ENCODE data around the gene JARID2.
A peak's percentile ranks its signal among the peaks of the same experiment; 100 is the strongest.

JARID2 gene

DNA sequence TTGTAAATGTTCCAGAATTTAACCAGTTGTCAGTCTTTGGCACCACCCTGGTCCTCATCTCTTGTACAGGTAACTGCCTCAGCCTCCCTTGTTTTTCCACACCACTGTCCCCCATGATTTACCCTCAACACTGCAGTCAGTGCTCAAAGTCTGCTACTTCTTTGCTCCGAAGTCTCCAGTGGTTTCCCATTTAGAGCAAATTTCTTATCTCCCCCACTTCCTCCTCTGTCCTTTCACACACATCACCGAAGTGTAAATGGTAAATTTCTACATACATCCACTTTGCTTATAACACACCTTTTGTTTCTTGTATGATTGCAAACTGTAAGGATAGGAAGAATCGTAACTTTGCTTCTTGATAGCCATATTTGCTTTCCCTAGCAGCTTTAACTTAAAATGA is 115.3 kb downstream of the JARID2 start:
- no peak for DNase-seq

DNA sequence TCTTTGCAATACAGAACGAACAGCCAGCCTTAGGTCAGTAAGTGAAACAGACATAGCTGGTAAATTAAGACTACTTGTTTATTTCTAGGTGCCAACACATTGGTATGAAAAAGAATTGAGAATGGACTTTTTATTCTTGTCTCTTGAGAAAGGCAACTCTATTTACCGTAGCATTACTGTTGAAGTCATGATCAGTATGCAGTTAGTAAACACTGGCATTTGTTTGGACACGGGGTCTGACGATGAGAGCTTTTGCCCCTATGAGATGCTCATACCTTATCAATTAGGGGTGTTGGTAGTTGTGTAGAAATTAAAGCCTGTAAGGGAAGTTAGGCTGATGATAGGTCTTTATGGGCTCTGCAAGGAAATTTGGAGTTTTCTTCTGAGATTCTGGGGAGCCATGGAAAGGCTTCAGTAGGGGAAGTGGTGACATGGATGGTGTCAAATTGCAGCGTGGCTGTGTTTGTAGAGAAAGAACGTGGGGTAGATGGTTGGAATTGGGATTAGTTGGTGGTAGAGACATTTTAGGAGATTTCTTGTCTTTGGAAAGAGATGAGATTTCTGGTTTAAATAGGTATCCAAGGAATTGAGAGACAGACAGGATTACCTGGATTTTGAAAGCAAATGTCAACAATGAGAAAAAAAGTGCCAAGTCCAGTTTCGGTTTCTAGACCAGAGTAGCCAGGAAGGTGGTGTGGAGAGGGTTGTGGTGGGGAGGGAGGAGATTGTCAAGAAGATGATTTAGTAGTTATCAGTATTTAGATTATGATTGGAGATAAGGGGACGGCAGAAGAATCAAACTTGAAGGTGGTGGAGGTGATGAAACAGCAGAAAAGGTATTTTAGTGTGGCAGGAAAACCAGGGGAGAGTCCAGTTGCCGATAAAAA is 116.6 kb downstream of the JARID2 start:
- no peak for DNase-seq

DNA sequence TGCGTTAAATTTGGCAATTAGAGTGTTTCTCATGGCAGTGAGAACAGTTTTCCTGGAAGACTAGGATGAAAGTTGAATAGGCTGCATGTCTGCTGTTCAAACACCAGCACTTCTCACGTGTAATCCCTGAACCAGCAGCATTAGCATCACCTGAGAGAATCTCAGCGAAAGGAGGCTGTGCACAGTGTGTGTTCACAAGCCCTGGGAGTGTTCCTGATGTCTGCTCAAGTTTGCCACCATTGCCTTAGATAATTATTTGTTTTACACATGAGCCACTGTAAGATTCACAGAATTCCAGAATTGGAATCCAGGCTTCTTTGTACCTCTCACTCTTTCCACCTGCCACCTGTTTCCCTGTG is 117.3 kb downstream of the JARID2 start:
- no peak for DNase-seq

DNA sequence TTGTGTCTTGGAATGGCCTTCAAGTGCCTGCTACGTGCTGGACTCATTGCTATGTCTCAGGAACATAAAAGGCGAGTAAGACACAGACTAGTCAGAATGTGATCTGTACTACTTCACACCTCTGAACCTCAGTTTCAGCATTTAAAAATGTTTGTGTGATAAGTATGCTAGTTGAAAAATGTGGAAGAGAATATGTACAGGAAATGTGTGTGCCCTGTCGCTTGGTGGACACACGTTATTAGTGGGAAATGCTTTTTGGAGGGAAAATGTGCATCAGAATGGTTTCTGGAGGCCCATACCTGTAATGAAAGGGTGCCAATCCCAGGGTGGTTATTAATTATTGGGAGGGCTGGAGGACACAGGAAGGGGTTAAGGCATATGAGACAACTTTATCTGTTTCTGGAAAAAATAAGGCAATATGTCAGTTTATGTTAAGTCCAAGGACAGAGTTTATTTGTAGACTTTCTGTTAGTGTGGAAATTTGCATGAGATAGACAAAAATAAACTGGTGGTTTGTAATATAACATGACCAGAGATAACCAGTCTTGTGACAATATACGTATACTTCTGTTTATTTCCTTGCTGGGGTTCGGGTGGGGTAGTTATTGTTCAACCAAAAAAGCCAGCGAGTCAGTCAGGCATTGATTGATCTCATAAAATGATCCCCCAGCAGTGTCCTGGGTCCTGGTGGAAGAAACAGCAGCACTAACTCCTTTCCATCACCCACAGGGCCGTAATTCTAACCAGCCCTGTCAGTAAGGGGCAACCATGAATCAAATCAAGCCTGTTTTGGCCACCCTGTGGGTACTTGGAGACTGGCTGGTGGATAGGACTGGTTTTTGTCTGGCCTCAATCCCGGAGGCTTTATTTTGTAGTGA is 117.9 kb downstream of the JARID2 start:
- DNase-seq, result peak in 1 of 2 donors; percentile 31

DNA sequence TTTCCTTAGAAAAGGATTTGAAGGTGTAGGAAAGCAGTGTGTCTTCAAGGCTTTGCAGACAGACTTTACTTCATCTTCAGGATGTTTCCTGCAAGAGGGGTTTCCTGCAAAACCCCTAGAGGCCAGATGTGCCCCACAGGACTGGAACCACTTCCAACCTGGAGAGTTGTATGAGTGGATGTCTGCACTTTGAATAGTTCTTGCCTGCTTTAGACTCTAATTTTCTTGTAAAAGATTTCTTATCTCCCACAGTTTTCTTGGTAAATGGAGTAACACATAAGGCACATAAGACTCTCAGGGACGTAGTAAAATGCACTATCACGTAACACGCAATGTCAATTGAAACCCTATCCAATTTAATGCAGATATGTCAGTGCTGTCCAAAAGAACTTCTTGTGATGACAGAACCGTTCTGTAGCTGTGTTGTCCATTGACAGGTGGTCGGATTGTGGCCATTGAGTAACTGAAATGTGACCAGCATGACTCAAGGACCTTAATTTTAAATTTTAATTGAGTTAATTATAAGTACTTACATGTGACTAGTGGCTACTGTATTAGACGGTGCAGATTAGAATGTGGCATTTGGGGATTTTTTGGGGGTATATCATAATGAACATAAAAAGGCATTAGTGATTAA is 118.7 kb downstream of the JARID2 start:
- DNase-seq, result no peak

DNA sequence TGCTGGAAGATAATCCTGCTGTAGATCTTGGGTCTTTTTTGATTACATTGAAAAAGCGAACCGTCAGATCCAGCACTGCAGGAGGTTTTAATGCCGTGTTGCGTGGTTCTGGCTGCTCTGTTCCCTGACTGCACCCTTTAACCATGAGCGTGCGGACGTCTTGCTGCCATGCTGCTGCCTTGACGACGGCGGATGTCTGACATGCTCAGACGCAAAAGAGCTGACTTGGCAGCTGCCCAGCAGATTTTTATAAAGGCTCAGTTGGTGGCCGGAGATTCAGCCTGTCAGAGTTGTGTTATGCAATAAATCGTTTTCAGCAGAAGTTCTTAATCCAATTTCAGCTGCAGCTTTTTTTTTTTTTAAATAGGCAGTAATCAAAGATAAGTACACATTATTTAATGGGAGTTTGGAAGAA is 119.4 kb downstream of the JARID2 start:
- peak; percentile 51 to 66 for DNase-seq

DNA sequence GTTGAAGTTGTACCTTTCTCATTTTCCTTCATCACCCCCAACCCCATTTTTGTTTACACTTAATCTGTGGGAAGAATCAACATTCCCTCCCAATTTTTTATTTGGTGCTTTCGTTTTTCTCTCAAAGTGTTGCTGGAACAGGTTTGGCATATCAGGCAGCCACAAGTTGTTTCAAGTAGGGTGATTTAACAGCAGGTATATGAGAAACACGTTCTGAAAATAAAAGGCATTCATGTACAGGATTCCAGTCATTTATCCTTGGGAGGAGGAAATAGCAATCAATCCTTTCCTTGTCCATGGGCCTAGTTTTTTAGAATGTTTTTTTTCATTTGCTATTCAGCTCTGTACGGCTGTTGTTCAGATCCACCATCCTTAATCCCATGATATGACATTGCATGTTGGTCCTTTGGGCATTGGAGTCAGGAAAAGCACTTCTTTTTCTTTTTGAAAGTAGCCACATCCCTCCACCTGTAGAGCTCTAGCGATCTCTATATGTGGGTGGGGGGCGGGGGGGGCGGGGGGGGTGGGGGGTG is 120.2 kb downstream of the JARID2 start:
- no peak for DNase-seq

DNA sequence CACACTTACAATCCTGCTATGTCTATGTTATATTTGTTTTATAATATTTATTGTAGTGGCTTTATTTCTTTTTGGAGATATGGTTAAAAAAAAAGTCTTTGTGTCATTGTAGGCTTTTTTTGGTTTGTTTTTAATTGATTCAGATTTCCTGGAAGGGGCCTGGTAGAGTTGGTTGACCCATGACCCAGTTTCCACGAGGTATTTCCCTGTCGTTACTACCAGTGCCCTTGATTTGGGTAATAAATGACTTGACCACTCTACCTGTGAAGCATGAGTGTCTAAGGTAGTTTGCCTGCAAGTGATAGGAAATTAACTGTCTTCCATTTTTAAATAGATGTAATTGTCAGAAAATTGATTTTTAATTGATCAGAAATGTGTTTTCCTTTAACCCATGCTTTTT is 121.0 kb downstream of the JARID2 start:
- DNase-seq, result no peak

DNA sequence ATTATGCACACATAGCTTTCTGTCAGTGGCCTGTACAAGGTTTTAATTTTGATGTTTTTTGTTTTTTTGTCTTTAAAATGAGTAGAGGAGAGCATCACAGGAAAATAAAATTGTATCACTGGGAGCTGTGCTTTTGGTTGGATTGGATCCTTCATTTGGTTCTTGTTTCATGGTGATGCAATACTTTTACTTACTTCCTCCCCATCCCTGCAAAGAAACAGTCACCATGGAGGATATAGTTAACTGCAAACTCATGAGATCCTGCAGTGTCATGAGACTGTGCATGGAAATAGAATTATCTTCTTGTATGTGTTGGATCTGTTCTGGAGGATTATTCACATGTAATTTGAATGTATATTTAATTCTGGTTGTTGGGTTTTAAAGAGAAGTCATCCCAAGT is 122.3 kb downstream of the JARID2 start:
- peak; percentile 54 to 78 for DNase-seq

DNA sequence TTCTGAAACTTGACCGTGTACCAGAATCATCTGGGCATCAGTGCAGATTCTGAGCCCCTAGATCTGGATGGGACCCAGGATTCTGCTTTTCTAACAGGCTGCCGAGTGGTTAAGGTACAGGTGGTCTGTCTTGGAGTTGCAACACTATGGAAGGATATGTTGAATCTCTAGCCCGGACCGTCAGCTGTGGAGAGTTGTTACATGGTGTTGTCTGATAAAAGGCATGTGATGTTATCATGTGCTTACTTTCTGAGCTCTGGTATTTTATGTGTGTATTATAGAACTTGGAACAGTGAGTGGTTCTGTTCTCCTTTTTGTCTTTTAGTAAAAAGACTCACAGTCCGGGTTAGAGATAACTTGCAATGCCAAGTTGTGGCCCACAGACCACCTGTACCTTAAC is 123.0 kb downstream of the JARID2 start:
- DNase-seq, result no peak

DNA sequence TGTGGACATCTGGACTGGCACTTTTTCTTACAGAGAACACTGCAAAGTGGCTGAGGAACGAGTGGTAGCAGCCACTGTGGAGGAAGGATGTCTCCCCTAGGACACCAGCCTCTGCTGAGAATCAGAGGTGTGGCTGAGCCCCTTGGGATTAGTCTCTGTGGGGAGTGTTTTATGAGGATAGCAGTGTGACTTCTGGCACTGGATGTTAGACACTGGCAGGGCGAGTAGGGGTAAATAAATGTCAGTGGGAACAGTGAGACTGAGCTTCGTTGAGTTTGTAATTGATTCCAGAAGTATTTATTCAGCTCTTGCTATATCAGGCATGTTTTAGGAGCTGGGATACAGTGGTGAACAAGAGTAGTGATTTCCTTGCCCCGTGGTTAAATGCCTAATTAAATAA is 124.0 kb downstream of the JARID2 start:
- no peak for DNase-seq

DNA sequence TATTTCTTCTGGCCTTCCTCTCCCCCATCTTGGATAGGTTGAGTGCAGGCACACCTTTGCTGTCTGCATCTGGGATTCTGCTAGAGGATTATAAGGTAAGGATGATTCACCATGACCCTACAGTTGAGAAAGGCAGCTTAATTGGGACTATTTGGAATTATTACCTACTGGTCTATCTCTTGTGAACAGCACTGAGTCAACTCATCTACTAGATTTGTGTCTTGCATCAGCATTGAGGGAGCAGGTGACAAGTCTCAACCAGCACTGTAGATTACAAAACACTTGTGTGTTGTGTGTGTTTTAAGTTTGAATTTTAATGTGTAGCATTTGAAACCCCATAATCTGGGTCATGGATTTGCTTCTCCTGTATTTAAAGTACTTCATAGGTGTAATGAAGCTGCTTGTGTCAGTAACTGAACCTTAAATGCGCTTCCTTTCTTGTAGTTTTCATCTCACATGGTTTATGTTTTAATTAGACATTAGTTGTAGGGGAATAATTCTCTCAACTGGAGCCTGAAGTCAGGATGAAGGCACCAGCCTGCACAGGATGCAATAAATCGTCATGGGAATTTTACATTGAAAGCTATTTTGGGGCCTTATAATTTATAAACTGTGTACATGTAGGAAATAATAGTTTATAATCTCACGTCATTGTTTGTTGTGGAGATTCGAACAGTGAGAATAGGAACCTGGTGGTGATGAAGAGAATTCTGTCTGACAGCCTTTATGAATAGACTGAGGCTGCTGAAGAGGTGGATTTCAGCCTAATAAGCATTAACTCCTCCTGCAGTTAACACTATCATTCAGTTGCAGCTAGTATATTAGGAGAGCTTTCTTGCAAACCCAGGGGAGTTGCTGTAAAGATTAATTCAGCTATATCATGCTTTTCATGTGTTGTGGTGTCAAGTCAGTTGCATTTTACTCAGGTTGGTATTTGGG is 125.1 kb downstream of the JARID2 start:
- no peak for DNase-seq

DNA sequence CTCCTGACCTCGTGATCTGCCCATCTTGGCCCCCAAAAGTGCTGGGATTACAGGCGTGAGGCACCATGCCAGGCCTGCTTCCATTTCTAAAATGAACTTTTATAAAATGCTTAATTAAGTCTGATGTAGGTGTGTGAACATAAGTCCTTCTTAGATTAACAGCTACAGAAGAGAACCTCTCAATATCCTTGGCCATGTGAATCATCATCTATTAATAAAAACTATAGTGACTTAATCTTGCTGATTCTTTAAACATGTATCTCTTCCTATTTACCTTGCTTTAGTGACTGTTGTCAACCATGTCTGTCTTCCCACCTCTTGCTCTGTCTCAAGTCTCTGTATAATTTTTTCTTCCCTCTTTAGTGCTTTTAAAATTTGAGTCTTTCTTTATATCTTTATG is 127.1 kb downstream of the JARID2 start:
- no peak for DNase-seq

DNA sequence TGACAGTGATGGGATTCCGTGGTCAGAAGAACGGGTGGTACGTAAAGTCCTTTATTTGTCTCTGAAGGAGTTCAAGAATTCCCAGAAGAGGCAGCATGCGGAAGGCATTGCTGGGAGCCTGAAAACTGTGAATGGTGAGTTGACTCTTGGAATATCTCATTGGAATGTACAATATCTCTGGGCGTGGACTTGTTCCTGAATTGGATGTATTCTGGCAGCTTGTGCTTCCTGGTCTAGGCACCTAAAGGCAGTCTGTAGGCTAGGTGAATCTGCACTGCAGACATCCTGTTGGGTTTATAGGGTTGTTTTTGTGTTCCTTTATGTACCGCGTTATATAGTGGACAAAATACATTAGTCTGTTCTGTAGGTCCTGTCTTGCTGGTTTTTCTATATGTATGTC is 128.2 kb downstream of the JARID2 start:
- DNase-seq, result no peak

DNA sequence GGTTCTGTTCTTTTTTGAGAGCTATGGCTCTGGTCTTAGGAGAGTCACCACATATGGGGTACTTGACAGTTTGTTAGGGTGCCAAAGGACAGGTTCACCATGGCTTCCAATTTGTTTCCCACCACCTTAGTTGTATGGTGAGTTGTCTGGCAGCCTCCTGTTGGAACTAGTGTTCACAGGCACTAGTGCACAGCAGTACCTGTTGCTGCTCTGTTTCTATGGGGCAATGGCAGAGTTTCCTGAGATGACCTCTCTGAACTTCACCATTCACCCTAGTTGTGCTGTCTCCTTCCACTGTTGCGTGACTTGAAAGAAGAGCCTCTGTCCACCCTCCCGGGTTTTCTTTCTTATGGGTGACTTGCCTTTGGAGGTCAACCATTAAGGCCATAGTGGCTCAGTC is 129.1 kb downstream of the JARID2 start:
- DNase-seq, result no peak

DNA sequence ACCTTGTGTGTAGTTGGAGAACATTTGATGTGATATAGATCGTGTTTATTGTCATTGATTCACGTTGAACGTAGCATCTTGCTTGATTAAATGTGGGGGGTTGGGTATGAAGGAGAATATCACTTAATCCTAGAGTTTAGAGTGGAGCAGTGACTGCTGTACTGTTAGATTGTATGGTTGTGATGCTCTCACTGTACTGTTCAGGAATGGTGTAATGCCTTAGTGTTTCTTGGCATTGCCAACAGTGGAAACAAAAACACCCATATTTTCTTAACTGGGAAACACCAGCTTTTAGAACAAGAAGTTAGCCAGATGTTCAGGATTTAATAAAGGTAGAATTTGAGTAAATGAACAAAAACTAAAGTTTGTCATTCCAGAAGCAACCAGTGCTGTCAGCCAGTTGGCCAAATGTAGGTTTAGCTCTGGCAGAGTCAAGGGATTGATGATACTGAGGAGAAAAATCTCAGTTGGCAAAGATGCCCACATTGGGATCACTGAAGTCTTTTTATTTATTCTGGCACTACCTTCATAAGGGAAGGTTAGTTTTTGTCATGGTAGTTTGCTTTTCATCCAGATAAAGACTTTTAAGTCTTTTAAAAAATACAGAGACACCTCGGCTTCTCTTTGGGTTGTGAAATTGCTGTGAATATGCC is 129.9 kb downstream of the JARID2 start:
- no peak for DNase-seq

DNA sequence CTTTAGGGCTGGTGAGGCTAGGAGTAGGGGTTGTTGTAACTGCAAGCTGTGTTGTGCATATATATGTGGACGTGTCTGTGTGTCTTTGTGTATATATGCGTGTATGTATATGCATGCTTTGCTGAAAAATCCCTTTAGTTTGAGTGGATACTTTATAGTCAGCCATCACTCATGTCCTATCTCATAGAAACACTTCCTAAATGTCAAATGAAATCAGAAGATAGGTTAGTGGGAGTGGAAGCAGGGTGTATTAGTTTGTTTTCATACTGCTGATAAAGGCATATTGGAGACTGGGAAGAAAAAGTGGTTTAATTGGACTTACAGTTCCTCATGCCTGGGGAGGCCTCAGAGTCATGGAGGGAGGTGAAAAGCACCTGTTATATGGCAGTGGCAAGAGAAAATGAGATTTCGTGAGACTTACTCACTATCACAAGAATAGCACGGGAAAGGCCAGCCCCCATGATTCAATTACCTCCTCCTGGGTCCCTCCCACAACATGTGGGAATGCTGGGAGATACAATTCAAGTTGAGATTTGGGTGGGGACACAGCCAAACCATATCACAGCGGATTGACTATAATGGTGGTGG is 131.1 kb downstream of the JARID2 start:
- no peak for DNase-seq

DNA sequence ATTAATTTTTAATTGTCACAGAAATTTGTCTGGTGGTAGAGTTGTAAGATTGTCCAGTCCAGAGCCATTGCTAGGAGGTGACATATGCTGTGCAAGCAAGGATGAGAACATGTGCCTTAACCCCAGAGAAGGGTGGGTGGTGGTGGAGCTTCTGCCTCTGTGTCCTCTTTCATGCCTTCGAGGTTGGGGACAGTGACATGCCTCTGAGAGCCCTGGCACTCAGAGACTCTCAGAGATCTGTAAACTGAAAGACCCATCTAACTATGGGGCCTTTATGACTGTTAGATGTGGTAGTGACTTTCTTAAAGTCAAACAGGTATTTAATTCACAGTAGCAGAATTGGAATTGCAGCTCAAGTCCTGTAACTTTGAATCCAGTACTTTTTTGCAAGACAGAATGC is 132.4 kb downstream of the JARID2 start:
- no peak for DNase-seq

DNA sequence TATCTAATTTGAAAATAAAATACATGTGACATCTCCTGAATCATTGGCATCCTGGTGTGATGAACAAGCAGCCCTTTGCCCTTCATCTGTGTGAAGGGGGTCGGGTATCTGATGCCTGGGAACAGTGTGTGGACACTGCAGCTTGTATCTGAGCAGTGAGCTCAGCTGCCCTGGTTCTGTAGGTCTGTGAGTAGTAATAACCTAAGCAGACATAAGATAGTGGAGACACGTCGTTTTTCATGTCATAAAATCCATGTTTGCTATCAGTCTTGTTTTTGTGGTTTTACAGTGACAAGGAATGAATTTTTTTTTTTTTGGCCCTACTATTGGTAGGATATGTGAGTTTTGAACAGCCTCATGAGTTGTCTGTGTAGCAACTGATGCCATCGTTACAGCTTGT is 133.0 kb downstream of the JARID2 start:
- no peak for DNase-seq

DNA sequence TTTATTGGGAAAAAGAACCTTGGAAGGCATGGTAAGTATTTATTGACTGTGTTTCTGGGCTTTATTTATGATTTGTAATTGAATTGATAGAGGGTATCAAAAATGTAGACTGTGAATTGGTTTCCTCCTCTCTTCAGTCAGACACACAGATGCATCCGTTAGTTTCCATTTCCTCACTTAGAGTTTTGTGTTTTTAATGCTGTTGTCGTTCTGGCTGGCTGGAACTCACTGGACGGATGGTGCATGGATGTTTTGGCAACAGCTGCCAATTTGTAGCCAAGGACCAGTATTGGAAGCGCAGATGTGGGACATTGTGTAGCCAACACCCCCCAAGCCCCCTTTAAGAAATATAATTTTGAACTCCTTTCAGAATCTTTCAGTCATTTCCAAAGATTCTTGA is 134.5 kb downstream of the JARID2 start:
- DNase-seq, result no peak

DNA sequence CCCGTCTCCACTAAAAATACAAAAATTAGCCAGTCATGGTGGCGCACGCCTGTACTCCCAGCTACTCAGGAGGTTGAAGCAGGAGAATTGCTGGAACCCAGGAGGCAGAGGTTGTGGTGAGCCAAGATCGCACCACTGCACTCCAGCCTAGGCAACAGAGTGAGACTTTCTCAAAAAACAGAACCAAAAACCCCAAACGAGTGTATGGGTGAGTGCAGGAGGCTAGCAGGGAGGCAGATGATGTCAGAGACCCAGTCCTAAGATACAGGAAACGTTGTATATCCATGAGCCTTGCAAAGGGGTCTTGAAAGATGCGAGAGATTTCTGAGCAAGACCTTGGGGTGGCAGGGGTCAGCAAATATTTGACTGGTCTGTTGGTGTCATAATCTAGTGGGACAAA is 136.2 kb downstream of the JARID2 start:
- no peak for DNase-seq

Data from inflammatory macrophage treated with lipopolysaccharide for 1 hour (primary cell).